ENCODE measurements around the gene RND2. TPM values are rescaled to one million over a fixed set of nuclear protein-coding genes. Genes with fewer than 3 reads are reported as not detected.

RND2 gene
- polyA plus RNA-seq, 3 donors, result not detected

DNA sequence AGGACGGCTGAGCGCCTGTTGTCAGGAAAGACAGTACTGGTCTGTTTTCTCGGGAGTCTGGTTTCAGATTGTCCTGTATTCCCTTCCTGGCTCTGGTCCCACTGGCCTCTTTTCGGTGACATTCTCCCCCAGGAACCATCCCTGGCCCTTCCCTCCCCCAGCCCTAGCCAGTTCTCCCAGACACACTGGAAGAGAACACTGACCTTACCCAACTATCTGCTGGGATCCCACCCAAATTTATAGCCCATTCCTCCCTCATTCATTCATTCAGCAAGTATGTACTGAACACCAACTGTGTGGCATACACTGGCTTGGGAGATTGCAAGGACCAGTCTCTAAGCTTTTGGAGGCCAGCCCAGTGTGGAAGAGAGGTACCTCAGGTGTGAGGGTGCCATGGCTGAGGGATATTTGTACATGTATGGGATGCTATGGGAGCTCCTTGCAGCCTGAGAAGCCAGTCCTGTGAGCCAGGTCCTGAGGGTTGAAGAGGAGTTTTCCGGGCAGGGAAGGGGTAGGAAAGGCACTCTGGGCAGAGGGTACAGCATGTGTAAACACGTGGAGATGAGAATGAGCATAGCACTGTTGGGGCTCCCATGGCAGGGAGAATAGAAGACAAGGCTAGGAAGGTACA, 5.2 kb downstream of the RND2 start:
- Histone ChIP-seq H4K20me1 (ENCODE audit: insufficient read depth, low read length) (no peaks in the 10 kb centered on the region), H3K9me3 (replicated peaks in 1 of 2; ENCODE audit: control insufficient read depth in 1 of 2, insufficient read depth in 1 of 2, low read length in 2 of 2) (no peaks in the 10 kb centered on the region), H3K9ac (ENCODE audit: insufficient read depth, low read length, poor library complexity, severe bottlenecking) (no peak overlapping the region), H3K27ac (ENCODE audit: low read depth in 1 of 2, low read length in 2 of 2) (no peak overlapping the region), H3K27me3 (ENCODE audit: control insufficient read depth in 2 of 2, insufficient read depth in 2 of 2, low read length in 2 of 2) (peaks cover 0 to 9% of the 10 kb centered on the region in 2 donors), H3K36me3 (replicated peaks in 1 of 2; ENCODE audit: control insufficient read depth in 1 of 2, insufficient read depth in 2 of 2, low read length in 2 of 2) (no peaks in the 10 kb centered on the region), H3K4me1 (ENCODE audit: control insufficient read depth in 1 of 2, insufficient read depth in 2 of 2, low read length in 2 of 2) (peaks cover 0 to 10% of the 10 kb centered on the region in 2 donors), H3K4me2 (replicated peaks; ENCODE audit: extremely low read depth, low read length, poor library complexity, severe bottlenecking) (no peak overlapping the region), H3K4me3 (replicated peaks in 1 of 3; ENCODE audit: low read depth in 2 of 3, low read length in 3 of 3) (no peak overlapping the region), H2AFZ (ENCODE audit: insufficient read depth, low read depth, low read length, poor library complexity, severe bottlenecking) (no peak overlapping the region), H3K79me2 (ENCODE audit: insufficient read depth, low read length) (no peaks in the 10 kb centered on the region)
- H3K27ac Mint-ChIP-seq, result peak overlapping the region in 4 of 7 donors; percentile 7 to 72 (median 31)
- 92% methylated on average over 4 of the region's 6 CpGs for WGBS (ENCODE audit: insufficient coverage)
- H3K27me3 Mint-ChIP-seq (ENCODE audit: low read depth in 3 of 3), result peaks cover 3 to 15% (median 8%) of the 10 kb centered on the region in 3 donors
- TF ChIP-seq, protein P1, sequence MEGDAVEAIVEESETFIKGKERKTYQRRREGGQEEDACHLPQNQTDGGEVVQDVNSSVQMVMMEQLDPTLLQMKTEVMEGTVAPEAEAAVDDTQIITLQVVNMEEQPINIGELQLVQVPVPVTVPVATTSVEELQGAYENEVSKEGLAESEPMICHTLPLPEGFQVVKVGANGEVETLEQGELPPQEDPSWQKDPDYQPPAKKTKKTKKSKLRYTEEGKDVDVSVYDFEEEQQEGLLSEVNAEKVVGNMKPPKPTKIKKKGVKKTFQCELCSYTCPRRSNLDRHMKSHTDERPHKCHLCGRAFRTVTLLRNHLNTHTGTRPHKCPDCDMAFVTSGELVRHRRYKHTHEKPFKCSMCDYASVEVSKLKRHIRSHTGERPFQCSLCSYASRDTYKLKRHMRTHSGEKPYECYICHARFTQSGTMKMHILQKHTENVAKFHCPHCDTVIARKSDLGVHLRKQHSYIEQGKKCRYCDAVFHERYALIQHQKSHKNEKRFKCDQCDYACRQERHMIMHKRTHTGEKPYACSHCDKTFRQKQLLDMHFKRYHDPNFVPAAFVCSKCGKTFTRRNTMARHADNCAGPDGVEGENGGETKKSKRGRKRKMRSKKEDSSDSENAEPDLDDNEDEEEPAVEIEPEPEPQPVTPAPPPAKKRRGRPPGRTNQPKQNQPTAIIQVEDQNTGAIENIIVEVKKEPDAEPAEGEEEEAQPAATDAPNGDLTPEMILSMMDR (IDR thresholded peaks at IDR 0.05), result no peak
- intact Hi-C loops (cut with micrococcal nuclease), result no loop called here
- H3K36me3 Mint-ChIP-seq, result peaks cover 0 to 3% of the 10 kb centered on the region in 2 donors
- H3K4me3 Mint-ChIP-seq, result no peak overlapping the region
- peaks cover 17% of the 10 kb centered on the region for H3K4me1 Mint-ChIP-seq
- DNase-seq, result no peak
- H3K9me3 Mint-ChIP-seq, result peaks cover 0 to 2% (median 0%) of the 10 kb centered on the region in 7 donors

DNA sequence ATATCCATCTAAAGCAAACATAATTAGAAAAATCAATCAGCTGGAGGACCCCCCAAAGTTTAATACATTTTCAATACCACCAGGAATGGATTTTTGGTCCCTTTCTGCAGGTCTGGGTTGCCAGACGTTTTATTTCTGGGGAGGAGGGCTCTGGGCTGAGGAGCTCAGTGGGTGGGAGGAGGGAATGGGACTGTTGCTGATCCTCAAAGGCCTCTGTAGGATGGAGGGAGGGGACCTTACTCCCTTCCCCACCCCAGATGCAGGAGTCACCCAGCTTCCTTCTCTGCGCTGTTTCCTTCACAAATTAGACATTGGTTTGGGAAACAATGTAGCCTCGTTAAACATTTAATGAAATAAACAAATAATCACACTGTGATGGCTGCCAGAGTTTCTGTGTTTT, 6.6 kb downstream of the RND2 start:
- no peaks in the 10 kb centered on the region for H3K27me3 ChIP-seq (ENCODE audit: control insufficient read depth in 2 of 2, insufficient read depth in 2 of 2, low read length in 2 of 2)
- no peak overlapping the region for H2AFZ ChIP-seq (ENCODE audit: insufficient read depth, low read depth, low read length, poor library complexity, severe bottlenecking)
- H3K27me3 Mint-ChIP-seq (ENCODE audit: low read depth in 3 of 3), result peaks cover 0 to 5% (median 2%) of the 10 kb centered on the region in 3 donors
- H3K9me3 ChIP-seq (replicated peaks in 1 of 2; ENCODE audit: control insufficient read depth in 1 of 2, insufficient read depth in 1 of 2, low read length in 2 of 2), result no peaks in the 10 kb centered on the region
- TF ChIP-seq, protein P1 (IDR thresholded peaks at IDR 0.05), result no peak
- no peak overlapping the region for H3K4me3 Mint-ChIP-seq
- H3K4me1 Mint-ChIP-seq, result peaks cover 14% of the 10 kb centered on the region
- peaks cover 0 to 10% of the 10 kb centered on the region in 2 donors for H3K4me1 ChIP-seq (ENCODE audit: control insufficient read depth in 1 of 2, insufficient read depth in 2 of 2, low read length in 2 of 2)
- no peak overlapping the region for H3K27ac ChIP-seq (ENCODE audit: low read depth in 1 of 2, low read length in 2 of 2)
- H3K4me3 ChIP-seq (replicated peaks in 1 of 3; ENCODE audit: low read depth in 2 of 3, low read length in 3 of 3), result no peak overlapping the region
- no peaks in the 10 kb centered on the region for H4K20me1 ChIP-seq (ENCODE audit: insufficient read depth, low read length)
- no peak overlapping the region for H3K9ac ChIP-seq (ENCODE audit: insufficient read depth, low read length, poor library complexity, severe bottlenecking)
- H3K79me2 ChIP-seq (ENCODE audit: insufficient read depth, low read length), result no peaks in the 10 kb centered on the region
- H3K4me2 ChIP-seq (replicated peaks; ENCODE audit: extremely low read depth, low read length, poor library complexity, severe bottlenecking), result no peak overlapping the region
- H3K36me3 Mint-ChIP-seq, result no peaks in the 10 kb centered on the region
- intact Hi-C loops (cut with micrococcal nuclease), result no loop called here
- peak overlapping the region in 1 of 7 donors; percentile 41 for H3K27ac Mint-ChIP-seq
- no peaks in the 10 kb centered on the region for H3K9me3 Mint-ChIP-seq
- no peak for DNase-seq
- no CpG with 5 or more reads among the region's 3 CpGs for WGBS (ENCODE audit: insufficient coverage)
- no peaks in the 10 kb centered on the region for H3K36me3 ChIP-seq (replicated peaks in 1 of 2; ENCODE audit: control insufficient read depth in 1 of 2, insufficient read depth in 2 of 2, low read length in 2 of 2)

Data from CD14-positive monocyte (primary cell).